Activated T-helper 1 cell treated with anti-CD3 and anti-CD28 coated beads, Interleukin-12 subunit alpha, Interleukin-12 subunit beta, Interleukin-2, Interleukin-4 antibody, amounts not matched to agents 30 ng/mL and 10 ng/mL and 1 ng/mL, durations not matched to agents 14 hours and 24 hours and 36 hours (primary cell): ENCODE data around the gene ASAP2. TPM values are rescaled to one million over a fixed set of nuclear protein-coding genes. Genes with fewer than 3 reads are reported as not detected.

ENCODE experiments used
- DNase-seq: peaks from one replicate; pipeline ENCODE4 v3.0.0; 2021; ENCODE audit warnings: low spot score
- H3K27ac Mint-ChIP-seq: one replicate; pipeline ENCODE4 v1.8.0; 2021; ENCODE audit warnings: mild to moderate bottlenecking, mixed read lengths
- H3K27me3 Mint-ChIP-seq: one replicate; pipeline ENCODE4 v1.8.0; 2022; ENCODE audit warnings: mild to moderate bottlenecking, moderate library complexity, mixed read lengths; ENCODE audit not compliant: insufficient read depth
- H3K36me3 Mint-ChIP-seq: one replicate; pipeline ENCODE4 v1.8.0; 2021; ENCODE audit warnings: low read depth, mixed read lengths
- H3K4me1 Mint-ChIP-seq: one replicate; pipeline ENCODE4 v1.8.0; 2021; ENCODE audit warnings: low read depth, mixed read lengths
- H3K4me3 Mint-ChIP-seq: one replicate; pipeline ENCODE4 v1.8.0; 2021; ENCODE audit warnings: mild to moderate bottlenecking, moderate library complexity, mixed read lengths
- H3K9me3 Mint-ChIP-seq: one replicate; pipeline ENCODE4 v1.8.0; 2021; ENCODE audit warnings: mixed read lengths
- intact Hi-C: fragments of 100-400 bp; cut with micrococcal nuclease; formaldehyde crosslinking; loops from one replicate; pipeline ENCODE4 v1.15.1; 2024
- total RNA-seq: library from RNA; stranded (reverse); gene quantifications from 2 replicates; pipeline ENCODE4 v1.2.3, GENCODE V29; 2022

The ASAP2 gene
- total RNA-seq, 1 donor from 2014 or later, result 0.34 TPM

GRCh38 chr2:9247786-9248185 lies 41.2 kb downstream of the ASAP2 start:
- Mint-ChIP-seq H3K27me3 (peaks cover 4% of the 10 kb centered on the region), H3K4me1 (no peaks in the 10 kb centered on the region), H3K9me3 (no peaks in the 10 kb centered on the region), H3K36me3 (no peaks in the 10 kb centered on the region), H3K27ac (no peak overlapping the region), H3K4me3 (no peak overlapping the region)
- no peak for DNase-seq
- intact Hi-C loops, result no loop called here

- intact Hi-C loops, result no loop called here
- Mint-ChIP-seq H3K9me3 (no peaks in the 10 kb centered on the region), H3K27me3 (peaks cover 4% of the 10 kb centered on the region), H3K4me1 (no peaks in the 10 kb centered on the region), H3K27ac (no peak overlapping the region), H3K36me3 (no peaks in the 10 kb centered on the region), H3K4me3 (no peak overlapping the region)
- no peak for DNase-seq
Observed at GRCh38 chr2:9248363-9248762, 41.8 kb downstream of the ASAP2 start.

GRCh38 chr2:9249020-9249800 lies 42.6 kb downstream of the ASAP2 start:
- H3K36me3 Mint-ChIP-seq, result no peaks in the 10 kb centered on the region
- H3K4me3 Mint-ChIP-seq, result no peak overlapping the region
- no peaks in the 10 kb centered on the region for H3K9me3 Mint-ChIP-seq
- H3K4me1 Mint-ChIP-seq, result no peaks in the 10 kb centered on the region
- peaks cover 4% of the 10 kb centered on the region for H3K27me3 Mint-ChIP-seq
- intact Hi-C loops, result no loop called here
- H3K27ac Mint-ChIP-seq, result no peak overlapping the region
- no peak for DNase-seq

- no peaks in the 10 kb centered on the region for H3K4me1 Mint-ChIP-seq
- H3K9me3 Mint-ChIP-seq, result no peaks in the 10 kb centered on the region
- H3K4me3 Mint-ChIP-seq, result no peak overlapping the region
- peaks cover 4% of the 10 kb centered on the region for H3K27me3 Mint-ChIP-seq
- DNase-seq, result no peak
- H3K27ac Mint-ChIP-seq, result no peak overlapping the region
- intact Hi-C loops, result no loop called here
- H3K36me3 Mint-ChIP-seq, result no peaks in the 10 kb centered on the region
Observed at GRCh38 chr2:9250091-9250490, 43.5 kb downstream of the ASAP2 start.

- Mint-ChIP-seq H3K36me3 (no peaks in the 10 kb centered on the region), H3K4me3 (no peak overlapping the region), H3K9me3 (no peaks in the 10 kb centered on the region), H3K27me3 (peaks cover 4% of the 10 kb centered on the region), H3K4me1 (no peaks in the 10 kb centered on the region), H3K27ac (no peak overlapping the region)
- no peak for DNase-seq
- intact Hi-C loops, result no loop called here
Observed at GRCh38 chr2:9250498-9251153, 44.0 kb downstream of the ASAP2 start.

- H3K4me1 Mint-ChIP-seq, result no peaks in the 10 kb centered on the region
- H3K9me3 Mint-ChIP-seq, result no peaks in the 10 kb centered on the region
- no peak for DNase-seq
- H3K27me3 Mint-ChIP-seq, result peaks cover 4% of the 10 kb centered on the region
- H3K27ac Mint-ChIP-seq, result no peak overlapping the region
- H3K36me3 Mint-ChIP-seq, result no peaks in the 10 kb centered on the region
- intact Hi-C loops, result no loop called here
- H3K4me3 Mint-ChIP-seq, result no peak overlapping the region
Observed at GRCh38 chr2:9251154-9252001, 44.8 kb downstream of the ASAP2 start.

GRCh38 chr2:9252002-9252357 lies 45.4 kb downstream of the ASAP2 start:
- H3K27me3 Mint-ChIP-seq, result peaks cover 4% of the 10 kb centered on the region
- no peak for DNase-seq
- H3K36me3 Mint-ChIP-seq, result no peaks in the 10 kb centered on the region
- no peaks in the 10 kb centered on the region for H3K9me3 Mint-ChIP-seq
- intact Hi-C loops, result no loop called here
- H3K4me1 Mint-ChIP-seq, result no peaks in the 10 kb centered on the region
- no peak overlapping the region for H3K27ac Mint-ChIP-seq
- H3K4me3 Mint-ChIP-seq, result no peak overlapping the region

GRCh38 chr2:9255416-9255815 lies 48.8 kb downstream of the ASAP2 start:
- Mint-ChIP-seq H3K27ac (no peak overlapping the region), H3K4me3 (no peak overlapping the region), H3K9me3 (no peaks in the 10 kb centered on the region), H3K27me3 (peaks cover 2% of the 10 kb centered on the region), H3K36me3 (no peaks in the 10 kb centered on the region), H3K4me1 (no peaks in the 10 kb centered on the region)
- no peak for DNase-seq
- intact Hi-C loops, result no loop called here

GRCh38 chr2:9256147-9256546 lies 49.5 kb downstream of the ASAP2 start:
- peaks cover 2% of the 10 kb centered on the region for H3K27me3 Mint-ChIP-seq
- DNase-seq, result no peak
- H3K36me3 Mint-ChIP-seq, result no peaks in the 10 kb centered on the region
- H3K4me3 Mint-ChIP-seq, result no peak overlapping the region
- H3K9me3 Mint-ChIP-seq, result no peaks in the 10 kb centered on the region
- intact Hi-C loops, result no loop called here
- no peaks in the 10 kb centered on the region for H3K4me1 Mint-ChIP-seq
- H3K27ac Mint-ChIP-seq, result no peak overlapping the region

GRCh38 chr2:9256570-9257043 lies 50.0 kb downstream of the ASAP2 start:
- DNase-seq, result no peak
- Mint-ChIP-seq H3K36me3 (no peaks in the 10 kb centered on the region), H3K4me1 (no peaks in the 10 kb centered on the region), H3K27me3 (peaks cover 2% of the 10 kb centered on the region), H3K9me3 (no peaks in the 10 kb centered on the region), H3K27ac (no peak overlapping the region), H3K4me3 (no peak overlapping the region)
- intact Hi-C loops, result no loop called here

- Mint-ChIP-seq H3K27ac (no peak overlapping the region), H3K4me3 (no peak overlapping the region), H3K27me3 (peaks cover 8% of the 10 kb centered on the region), H3K36me3 (no peaks in the 10 kb centered on the region), H3K4me1 (no peaks in the 10 kb centered on the region), H3K9me3 (no peaks in the 10 kb centered on the region)
- DNase-seq, result no peak
- intact Hi-C loops, result no loop called here
Observed at GRCh38 chr2:9258501-9258900, 51.9 kb downstream of the ASAP2 start.

- H3K27ac Mint-ChIP-seq, result no peak overlapping the region
- no peaks in the 10 kb centered on the region for H3K9me3 Mint-ChIP-seq
- H3K27me3 Mint-ChIP-seq, result peaks cover 11% of the 10 kb centered on the region
- DNase-seq, result no peak
- intact Hi-C loops, result no loop called here
- no peak overlapping the region for H3K4me3 Mint-ChIP-seq
- no peaks in the 10 kb centered on the region for H3K36me3 Mint-ChIP-seq
- H3K4me1 Mint-ChIP-seq, result no peaks in the 10 kb centered on the region
Observed at GRCh38 chr2:9258953-9259399, 52.4 kb downstream of the ASAP2 start.

GRCh38 chr2:9260464-9260918 lies 53.9 kb downstream of the ASAP2 start:
- intact Hi-C loops, result no loop called here
- Mint-ChIP-seq H3K27me3 (peaks cover 12% of the 10 kb centered on the region), H3K9me3 (no peaks in the 10 kb centered on the region), H3K27ac (no peak overlapping the region), H3K36me3 (no peaks in the 10 kb centered on the region), H3K4me1 (no peaks in the 10 kb centered on the region), H3K4me3 (no peak overlapping the region)
- no peak for DNase-seq
